SK-N-SH (cell line): ENCODE results near the gene DDAH1. TPM values are rescaled to one million over a fixed set of nuclear protein-coding genes. Genes with fewer than 3 reads are reported as not detected.

Experiments
- CTCF ChIP-seq: fragments of 200-600 bp; sonication (generic); IDR thresholded peaks from 2 replicates; pipeline ENCODE4 v1.6.1; 2017; ENCODE audit warnings: antibody characterized with exemption, mild to moderate bottlenecking, moderate library complexity
- EP300 ChIP-seq, 2 experiments: IDR thresholded peaks; 2 replicates each; pipeline versions ENCODE4 v1.4.0 to v1.6.1; 2012; ENCODE audit warnings: borderline replicate concordance in 1 of 2, low read depth in 1 of 2, low read length in 1 of 2
- EZH2phosphoT487 ChIP-seq: fragments of 200-600 bp; sonication (generic); IDR thresholded peaks from 2 replicates; pipeline ENCODE4 v1.6.1; 2017; ENCODE audit warnings: low read depth, mixed run types, mild to moderate bottlenecking, antibody characterized with exemption, moderate library complexity, borderline replicate concordance
- FOXJ3 ChIP-seq: sonication (generic); formaldehyde crosslinking; IDR thresholded peaks from 2 replicates; pipeline ENCODE4 v1.5.1; 2020; ENCODE audit warnings: mild to moderate bottlenecking, missing genetic modification reagents
- IRF3 ChIP-seq: fragments of 150-350 bp; IDR thresholded peaks from 2 replicates; pipeline ENCODE4 v1.6.1; 2016; ENCODE audit warnings: mild to moderate bottlenecking, low read depth, low read length
- MXI1 ChIP-seq: IDR thresholded peaks from 2 replicates; pipeline ENCODE4 v1.6.1; 2012; ENCODE audit warnings: mild to moderate bottlenecking, low read depth, low read length, improper control_type of control experiment
- RFX5 ChIP-seq: IDR thresholded peaks from 2 replicates; pipeline ENCODE4 v1.6.1; 2012; ENCODE audit warnings: mild to moderate bottlenecking, improper control_type of control experiment, low read length
- RXRA ChIP-seq: IDR thresholded peaks from 2 replicates; pipeline ENCODE4 v1.4.0; 2012; ENCODE audit warnings: low read depth, mild to moderate bottlenecking, borderline replicate concordance
- TAF1 ChIP-seq: IDR thresholded peaks from 2 replicates; pipeline ENCODE4 v1.6.1; 2012; ENCODE audit warnings: low read depth, mild to moderate bottlenecking, low read length, moderate library complexity, borderline replicate concordance
- polyA plus RNA-seq, 3 experiments: library from polyadenylated mRNA; depleted of rRNA; stranded (reverse); fragments of >200 nt; gene quantifications; 2 replicates each; pipeline ENCODE4 v1.2.3, GENCODE V29; 2012
- TF ChIP-seq, protein P1 (sequence below): fragments of 150-350 bp; IDR thresholded peaks from 2 replicates; pipeline ENCODE4 v1.6.1; 2017; ENCODE audit warnings: antibody characterized with exemption, low read length, low read depth, borderline replicate concordance
- TF ChIP-seq, protein P2 (sequence below): IDR thresholded peaks from 2 replicates; pipeline ENCODE4 v1.6.1; 2012; ENCODE audit warnings: mild to moderate bottlenecking, low read depth, low read length, moderate library complexity

DDAH1 gene
- polyA plus RNA-seq, 1 of the 3 experiments (the other 2 are of a cell fraction) = 64.3 TPM

DNA sequence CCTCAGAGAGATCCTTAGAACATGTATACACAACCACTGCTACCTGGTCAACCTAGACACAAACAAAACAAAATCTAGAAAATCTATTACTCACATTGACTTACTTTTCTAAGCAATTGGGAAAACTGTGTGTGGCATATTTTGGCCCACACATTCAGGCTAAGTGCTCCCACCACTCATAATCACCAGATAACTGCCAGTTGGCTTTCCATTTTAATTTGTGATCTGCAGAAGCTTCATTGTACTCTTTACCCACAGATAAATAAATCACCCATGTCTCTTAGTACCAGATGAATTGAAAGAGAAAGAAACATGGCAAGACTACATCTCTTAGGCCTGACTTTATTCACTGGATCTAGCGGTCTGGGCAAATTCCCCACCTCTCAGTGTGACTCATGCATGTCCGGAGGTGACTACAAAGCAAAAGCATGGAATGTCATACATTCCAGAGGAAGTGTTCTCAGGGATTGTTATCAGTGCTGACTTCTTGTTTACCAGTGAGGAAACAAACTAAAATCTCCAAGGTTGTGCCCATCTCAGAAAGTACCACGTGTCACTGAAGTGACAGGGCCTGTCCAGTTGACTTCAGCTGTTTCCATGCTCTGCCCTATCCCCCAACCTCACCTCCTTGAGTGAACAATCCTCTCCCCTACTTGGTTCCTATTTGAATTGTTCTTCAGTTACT is 136.1 kb downstream of the DDAH1 start (continued):
- TF ChIP-seq, protein P1, sequence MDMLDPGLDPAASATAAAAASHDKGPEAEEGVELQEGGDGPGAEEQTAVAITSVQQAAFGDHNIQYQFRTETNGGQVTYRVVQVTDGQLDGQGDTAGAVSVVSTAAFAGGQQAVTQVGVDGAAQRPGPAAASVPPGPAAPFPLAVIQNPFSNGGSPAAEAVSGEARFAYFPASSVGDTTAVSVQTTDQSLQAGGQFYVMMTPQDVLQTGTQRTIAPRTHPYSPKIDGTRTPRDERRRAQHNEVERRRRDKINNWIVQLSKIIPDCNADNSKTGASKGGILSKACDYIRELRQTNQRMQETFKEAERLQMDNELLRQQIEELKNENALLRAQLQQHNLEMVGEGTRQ = no peak
- TF ChIP-seq EP300 (IDR thresholded peaks at IDR 0.05; ENCODE audit: borderline replicate concordance in 1 of 2, low read depth in 1 of 2, low read length in 1 of 2) = peak; percentile 45 to 100; a peak in 3 of 4 replicates
- TF ChIP-seq RFX5 = no peak
- peak; percentile 91; the same call in 1 of the 2 replicates for TF ChIP-seq RXRA
- TF ChIP-seq MXI1 = no peak
- TF ChIP-seq CTCF = no peak
- no peak for TF ChIP-seq EZH2phosphoT487
- TF ChIP-seq FOXJ3 (CRISPR knock-in tag) = no peak
- no peak for TF ChIP-seq TAF1
- TF ChIP-seq IRF3 = no peak
- TF ChIP-seq, protein P2, sequence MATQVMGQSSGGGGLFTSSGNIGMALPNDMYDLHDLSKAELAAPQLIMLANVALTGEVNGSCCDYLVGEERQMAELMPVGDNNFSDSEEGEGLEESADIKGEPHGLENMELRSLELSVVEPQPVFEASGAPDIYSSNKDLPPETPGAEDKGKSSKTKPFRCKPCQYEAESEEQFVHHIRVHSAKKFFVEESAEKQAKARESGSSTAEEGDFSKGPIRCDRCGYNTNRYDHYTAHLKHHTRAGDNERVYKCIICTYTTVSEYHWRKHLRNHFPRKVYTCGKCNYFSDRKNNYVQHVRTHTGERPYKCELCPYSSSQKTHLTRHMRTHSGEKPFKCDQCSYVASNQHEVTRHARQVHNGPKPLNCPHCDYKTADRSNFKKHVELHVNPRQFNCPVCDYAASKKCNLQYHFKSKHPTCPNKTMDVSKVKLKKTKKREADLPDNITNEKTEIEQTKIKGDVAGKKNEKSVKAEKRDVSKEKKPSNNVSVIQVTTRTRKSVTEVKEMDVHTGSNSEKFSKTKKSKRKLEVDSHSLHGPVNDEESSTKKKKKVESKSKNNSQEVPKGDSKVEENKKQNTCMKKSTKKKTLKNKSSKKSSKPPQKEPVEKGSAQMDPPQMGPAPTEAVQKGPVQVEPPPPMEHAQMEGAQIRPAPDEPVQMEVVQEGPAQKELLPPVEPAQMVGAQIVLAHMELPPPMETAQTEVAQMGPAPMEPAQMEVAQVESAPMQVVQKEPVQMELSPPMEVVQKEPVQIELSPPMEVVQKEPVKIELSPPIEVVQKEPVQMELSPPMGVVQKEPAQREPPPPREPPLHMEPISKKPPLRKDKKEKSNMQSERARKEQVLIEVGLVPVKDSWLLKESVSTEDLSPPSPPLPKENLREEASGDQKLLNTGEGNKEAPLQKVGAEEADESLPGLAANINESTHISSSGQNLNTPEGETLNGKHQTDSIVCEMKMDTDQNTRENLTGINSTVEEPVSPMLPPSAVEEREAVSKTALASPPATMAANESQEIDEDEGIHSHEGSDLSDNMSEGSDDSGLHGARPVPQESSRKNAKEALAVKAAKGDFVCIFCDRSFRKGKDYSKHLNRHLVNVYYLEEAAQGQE = 0 out of 2 replicates have a peak, but pooled peaks have one; percentile 57
